Nephron progenitor cell (in vitro differentiated cells): Measurements from ENCODE around the gene CA14.
"Not testable (repeated sequence)": the region's sequence is repeated elsewhere in the genome, so short reads cannot be mapped to it uniquely, and the experiment has no call there.

Experiments
- DNase-seq: peaks from one replicate; pipeline ENCODE4 v3.0.0; 2021
- H3K27ac Mint-ChIP-seq: 2 replicates; pipeline ENCODE4 v1.8.0; 2021; ENCODE audit warnings: mild to moderate bottlenecking, moderate library complexity, mixed read lengths
- H3K27me3 Mint-ChIP-seq: 2 replicates; pipeline ENCODE4 v1.8.0; 2021; ENCODE audit warnings: mild to moderate bottlenecking, low read depth, mixed read lengths; ENCODE audit not compliant: poor library complexity
- H3K36me3 Mint-ChIP-seq: 2 replicates; pipeline ENCODE4 v1.8.0; 2021; ENCODE audit warnings: low read depth, mixed read lengths
- H3K4me1 Mint-ChIP-seq: 2 replicates; pipeline ENCODE4 v1.8.0; 2021; ENCODE audit warnings: mixed read lengths
- H3K4me3 Mint-ChIP-seq: 2 replicates; pipeline ENCODE4 v1.8.0; 2021; ENCODE audit warnings: mild to moderate bottlenecking, moderate library complexity, mixed read lengths
- H3K9me3 Mint-ChIP-seq: 2 replicates; pipeline ENCODE4 v1.8.0; 2021; ENCODE audit warnings: mild to moderate bottlenecking, moderate library complexity, mixed read lengths
- CTCF ChIP-seq: fragments of 200-600 bp; sonication (generic); IDR thresholded peaks from 2 replicates; pipeline ENCODE4 v1.5.0; 2021; ENCODE audit warnings: antibody characterized with exemption

CA14 gene

GRCh38 chr1:150257624-150258585 is at the start of gene CA14:
CA14 (plus strand) TSS chr1:150257774; CDS start chr1:150258129, 355 bp downstream.
- Mint-ChIP-seq H3K27ac (peak within 1 kb of the TSS; percentile 99), H3K9me3 (no peaks in the 10 kb centered on the region), H3K4me3 (peak within 1 kb of the TSS; percentile 94), H3K36me3 (peaks cover 8% of the 10 kb centered on the region), H3K4me1 (peaks cover 68% of the 10 kb centered on the region), H3K27me3 (peaks cover 4% of the 10 kb centered on the region)
- DNase-seq, result peak; percentile 69
- TF ChIP-seq CTCF, result no peak

GRCh38 chr1:150208460-150208859 is 49.1 kb upstream of the CA14 start:
- not testable (repeated sequence) for H3K36me3 Mint-ChIP-seq, DNase-seq, H3K4me3 Mint-ChIP-seq, H3K9me3 Mint-ChIP-seq, H3K27ac Mint-ChIP-seq, H3K4me1 Mint-ChIP-seq
- peaks cover 17% of the 10 kb centered on the region for H3K27me3 Mint-ChIP-seq

GRCh38 chr1:150210091-150210490 is 47.5 kb upstream of the CA14 start:
- peaks cover 12% of the 10 kb centered on the region for H3K27me3 Mint-ChIP-seq
- peaks cover 14% of the 10 kb centered on the region for H3K4me1 Mint-ChIP-seq
- no peak for DNase-seq
- no peaks in the 10 kb centered on the region for H3K9me3 Mint-ChIP-seq
- no peak for TF ChIP-seq CTCF
- no peaks in the 10 kb centered on the region for H3K36me3 Mint-ChIP-seq
- no peak overlapping the region for H3K27ac Mint-ChIP-seq
- no peak overlapping the region for H3K4me3 Mint-ChIP-seq

- H3K9me3 Mint-ChIP-seq, result no peaks in the 10 kb centered on the region
- no peak for TF ChIP-seq CTCF
- H3K27ac Mint-ChIP-seq, result no peak overlapping the region
- H3K36me3 Mint-ChIP-seq, result no peaks in the 10 kb centered on the region
- DNase-seq, result no peak
- H3K4me3 Mint-ChIP-seq, result no peak overlapping the region
- peaks cover 12% of the 10 kb centered on the region for H3K27me3 Mint-ChIP-seq
- H3K4me1 Mint-ChIP-seq, result peaks cover 15% of the 10 kb centered on the region
These were observed 46.9 kb upstream of the CA14 start for GRCh38 chr1:150210706-150211105.

- Mint-ChIP-seq H3K9me3 (no peaks in the 10 kb centered on the region), H3K4me1 (peaks cover 15% of the 10 kb centered on the region), H3K27ac (no peak overlapping the region), H3K36me3 (no peaks in the 10 kb centered on the region), H3K4me3 (no peak overlapping the region), H3K27me3 (peaks cover 9% of the 10 kb centered on the region)
- TF ChIP-seq CTCF, result no peak
- DNase-seq, result no peak
These were observed 45.5 kb upstream of the CA14 start for GRCh38 chr1:150212070-150212469.

- Mint-ChIP-seq H3K9me3 (no peaks in the 10 kb centered on the region), H3K4me3 (peak overlapping the region; percentile 80), H3K4me1 (peaks cover 15% of the 10 kb centered on the region), H3K36me3 (peaks cover 3% of the 10 kb centered on the region), H3K27ac (peak overlapping the region; percentile 43), H3K27me3 (peaks cover 6% of the 10 kb centered on the region)
- peak; percentile 84 for DNase-seq
- TF ChIP-seq CTCF, result no peak
These were observed 44.1 kb upstream of the CA14 start for GRCh38 chr1:150213170-150214098.

- DNase-seq, H3K9me3 Mint-ChIP-seq, H3K27ac Mint-ChIP-seq, H3K27me3 Mint-ChIP-seq: not testable (repeated sequence)
- Mint-ChIP-seq H3K4me1 (peaks cover 15% of the 10 kb centered on the region), H3K4me3 (peak overlapping the region; percentile 80), H3K36me3 (peaks cover 11% of the 10 kb centered on the region)
These were observed 43.3 kb upstream of the CA14 start for GRCh38 chr1:150214099-150214756.

- Mint-ChIP-seq H3K36me3 (peaks cover 27% of the 10 kb centered on the region), H3K4me1 (peaks cover 15% of the 10 kb centered on the region)
- H3K9me3 Mint-ChIP-seq, H3K4me3 Mint-ChIP-seq, DNase-seq, H3K27ac Mint-ChIP-seq, H3K27me3 Mint-ChIP-seq: not testable (repeated sequence)
These were observed 41.7 kb upstream of the CA14 start for GRCh38 chr1:150215855-150216254.
